ENCODE measurements around the gene HES2.
"Not testable (repeated sequence)": the region's sequence is repeated elsewhere in the genome, so short reads cannot be mapped to it uniquely, and the experiment has no call there.

GRCh38 chr1:6363085-6363884 lies 56.4 kb downstream of the HES2 start:
- TF ChIP-seq MAX (IDR thresholded peaks at IDR 0.05); POLR2A (IDR thresholded peaks at IDR 0.05; ENCODE audit: low read length); RNF2 (IDR thresholded peaks at IDR 0.05; ENCODE audit: borderline replicate concordance, low read depth); HOXB5 (CRISPR knock-in tag; IDR thresholded peaks at IDR 0.05): not testable (repeated sequence)
- peak; percentile 52 for TF ChIP-seq CTCF (IDR thresholded peaks at IDR 0.05)

All from A549 (cell line).